ENCODE data around the gene ZNF462. TPM values are rescaled to one million over a fixed set of nuclear protein-coding genes. Genes with fewer than 3 reads are reported as not detected.

ZNF462 gene
- total RNA-seq, 1 donor from 2014 or later: 0.18 TPM

GRCh38 chr9:106864373-106865143 is 1.6 kb downstream of the ZNF462 start:
- intact Hi-C loops (cut with micrococcal nuclease): no loop called here

GRCh38 chr9:106866243-106866642 is 3.3 kb downstream of the ZNF462 start:
- intact Hi-C loops (cut with micrococcal nuclease): no loop called here

GRCh38 chr9:106867286-106867685 is 4.3 kb downstream of the ZNF462 start:
- intact Hi-C loops (cut with micrococcal nuclease): no loop called here

- intact Hi-C loops (cut with micrococcal nuclease): no loop called here
Observed at GRCh38 chr9:106868087-106868486, 5.1 kb downstream of the ZNF462 start.

- intact Hi-C loops (cut with micrococcal nuclease): no loop called here
Observed at GRCh38 chr9:106868565-106868964, 5.6 kb downstream of the ZNF462 start.

GRCh38 chr9:106869028-106869427 is 6.1 kb downstream of the ZNF462 start:
- intact Hi-C loops (cut with micrococcal nuclease): no loop called here

- intact Hi-C loops (cut with micrococcal nuclease): no loop called here
Observed at GRCh38 chr9:106869458-106869857, 6.5 kb downstream of the ZNF462 start.

GRCh38 chr9:106872641-106873040 is 9.7 kb downstream of the ZNF462 start:
- intact Hi-C loops (cut with micrococcal nuclease): no loop called here

- intact Hi-C loops (cut with micrococcal nuclease): no loop called here
Observed at GRCh38 chr9:106874031-106874430, 11.1 kb downstream of the ZNF462 start.

GRCh38 chr9:106874652-106875051 is 11.7 kb downstream of the ZNF462 start:
- intact Hi-C loops (cut with micrococcal nuclease): no loop called here

GRCh38 chr9:106875529-106875928 is 12.6 kb downstream of the ZNF462 start:
- intact Hi-C loops (cut with micrococcal nuclease): no loop called here

- intact Hi-C loops (cut with micrococcal nuclease): no loop called here
Observed at GRCh38 chr9:106877345-106877744, 14.4 kb downstream of the ZNF462 start.

GRCh38 chr9:106878081-106878837 is 15.3 kb downstream of the ZNF462 start:
- intact Hi-C loops (cut with micrococcal nuclease): no loop called here

GRCh38 chr9:106878934-106879333 is 16.0 kb downstream of the ZNF462 start:
- intact Hi-C loops (cut with micrococcal nuclease): no loop called here

- intact Hi-C loops (cut with micrococcal nuclease): no loop called here
Observed at GRCh38 chr9:106879439-106879882, 16.5 kb downstream of the ZNF462 start.

- intact Hi-C loops (cut with micrococcal nuclease): no loop called here
Observed at GRCh38 chr9:106880081-106880480, 17.1 kb downstream of the ZNF462 start.

GRCh38 chr9:106880863-106881262 is 17.9 kb downstream of the ZNF462 start:
- intact Hi-C loops (cut with micrococcal nuclease): no loop called here

GRCh38 chr9:106883030-106883429 is 20.1 kb downstream of the ZNF462 start:
- intact Hi-C loops (cut with micrococcal nuclease): no loop called here

- intact Hi-C loops (cut with micrococcal nuclease): no loop called here
Observed at GRCh38 chr9:106883626-106884190, 20.7 kb downstream of the ZNF462 start.

- intact Hi-C loops (cut with micrococcal nuclease): no loop called here
Observed at GRCh38 chr9:106885451-106885850, 22.5 kb downstream of the ZNF462 start.

- intact Hi-C loops (cut with micrococcal nuclease): no loop called here
Observed at GRCh38 chr9:106886111-106887046, 23.4 kb downstream of the ZNF462 start.
